OCI-LY1 (cell line): ENCODE results near the gene PSMG4.
A peak's percentile ranks its signal among the peaks of the same experiment; 100 is the strongest.

ENCODE experiments used
- H2AFZ ChIP-seq: fragments of 200-600 bp; sonication (generic), shearing (Covaris generic); 2 replicates; pipeline ENCODE4 v1.6.0; 2014; ENCODE audit warnings: antibody characterized with exemption, mild to moderate bottlenecking, low read length
- H3F3A ChIP-seq: fragments of 200-600 bp; sonication (generic), shearing (Covaris generic); 2 replicates; pipeline ENCODE4 v1.6.0; 2014; ENCODE audit warnings: mild to moderate bottlenecking, antibody characterized with exemption, low read length, moderate library complexity; ENCODE audit not compliant: insufficient read depth
- H3K27ac ChIP-seq: fragments of 200-600 bp; sonication (generic); 2 replicates; pipeline ENCODE4 v1.5.1; 2014; ENCODE audit warnings: low read length, mixed run types, mild to moderate bottlenecking, low read depth; ENCODE audit not compliant: poor library complexity, severe bottlenecking
- H3K27me3 ChIP-seq: fragments of 200-600 bp; sonication (generic); 2 replicates; pipeline ENCODE4 v1.6.0; 2014; ENCODE audit warnings: antibody characterized with exemption, mild to moderate bottlenecking, low read length, moderate library complexity; ENCODE audit not compliant: insufficient read depth
- H3K36me3 ChIP-seq: fragments of 200-600 bp; sonication (generic); 2 replicates; pipeline ENCODE4 v1.6.1; 2014; ENCODE audit warnings: mild to moderate bottlenecking, antibody characterized with exemption, low read length, moderate library complexity, mixed read lengths; ENCODE audit not compliant: insufficient read depth
- H3K4me1 ChIP-seq: fragments of 200-600 bp; sonication (generic); 2 replicates; pipeline ENCODE4 v1.5.1; 2014; ENCODE audit warnings: mild to moderate bottlenecking, low read length, moderate library complexity; ENCODE audit not compliant: insufficient read depth, severe bottlenecking
- H3K4me2 ChIP-seq: fragments of 200-600 bp; sonication (generic), shearing (Covaris generic); 2 replicates; pipeline ENCODE4 v1.6.1; 2014; ENCODE audit warnings: low read length
- H3K4me3 ChIP-seq: fragments of 200-600 bp; sonication (generic); 2 replicates; pipeline ENCODE4 v1.5.1; 2014; ENCODE audit warnings: low read length, low read depth, mild to moderate bottlenecking, mixed read lengths; ENCODE audit not compliant: poor library complexity, severe bottlenecking
- H3K79me2 ChIP-seq: fragments of 200-600 bp; shearing (Covaris generic); 2 replicates; pipeline ENCODE4 v1.6.1; 2016; ENCODE audit warnings: mixed run types, low read length, mixed read lengths; ENCODE audit not compliant: insufficient read depth
- H3K9ac ChIP-seq: fragments of 200-600 bp; sonication (generic), shearing (Covaris generic); 2 replicates; pipeline ENCODE4 v1.6.1; 2014; ENCODE audit warnings: mild to moderate bottlenecking, low read length, mixed read lengths
- H3K9me2 ChIP-seq: fragments of 200-600 bp; sonication (generic), shearing (Covaris generic); 2 replicates; pipeline ENCODE4 v1.6.1; 2014; ENCODE audit warnings: low read depth, mild to moderate bottlenecking, low read length, mixed read lengths
- H3K9me3 ChIP-seq: fragments of 200-600 bp; shearing (Covaris generic); 2 replicates; pipeline ENCODE4 v1.6.1; 2014; ENCODE audit warnings: low read length, mixed read lengths
- H4K20me1 ChIP-seq: fragments of 200-600 bp; sonication (generic), shearing (Covaris generic); 2 replicates; pipeline ENCODE4 v1.6.0; 2016; ENCODE audit warnings: mild to moderate bottlenecking, low read length; ENCODE audit not compliant: insufficient read depth
- CTCF ChIP-seq: fragments of 200-600 bp; sonication (generic), shearing (Covaris generic); IDR thresholded peaks from 2 replicates; pipeline ENCODE4 v1.5.1; 2017; ENCODE audit warnings: mild to moderate bottlenecking, antibody characterized with exemption, low read length, moderate library complexity, mixed read lengths
- EZH2 ChIP-seq: fragments of 200-600 bp; sonication (generic), shearing (Covaris generic); IDR thresholded peaks from 2 replicates; pipeline ENCODE4 v1.8.0; 2017; ENCODE audit warnings: borderline replicate concordance, mixed run types, mild to moderate bottlenecking, antibody characterized with exemption, low read length, moderate library complexity, mixed read lengths

Gene PSMG4

GRCh38 chr6:3290149-3290930 is 31.6 kb downstream of the PSMG4 start:
- peak overlapping the region; percentile 48 for H3K27ac ChIP-seq
- H4K20me1 ChIP-seq = no peaks in the 10 kb centered on the region
- H3K9me2 ChIP-seq = no peaks in the 10 kb centered on the region
- H2AFZ ChIP-seq = no peak overlapping the region
- no peak overlapping the region for H3K4me3 ChIP-seq
- TF ChIP-seq CTCF (no peak), EZH2 (no peak)
- H3F3A ChIP-seq = no peaks in the 10 kb centered on the region
- H3K9me3 ChIP-seq = no peaks in the 10 kb centered on the region
- H3K36me3 ChIP-seq = no peaks in the 10 kb centered on the region
- H3K4me1 ChIP-seq = peaks cover 19% of the 10 kb centered on the region
- no peaks in the 10 kb centered on the region; the same call in 1 of the 2 replicates for H3K27me3 ChIP-seq
- H3K79me2 ChIP-seq = no peaks in the 10 kb centered on the region
- H3K4me2 ChIP-seq = no peak overlapping the region
- no peak overlapping the region for H3K9ac ChIP-seq

- Histone ChIP-seq H3K9me2 (no peaks in the 10 kb centered on the region), H2AFZ (no peak overlapping the region), H3K4me2 (no peak overlapping the region), H3K4me1 (peaks cover 19% of the 10 kb centered on the region), H3K9me3 (no peaks in the 10 kb centered on the region), H3K27me3 (no peaks in the 10 kb centered on the region; the same call in 1 of the 2 replicates), H3K4me3 (no peak overlapping the region), H3K36me3 (no peaks in the 10 kb centered on the region), H3K9ac (no peak overlapping the region), H3K79me2 (no peaks in the 10 kb centered on the region), H4K20me1 (no peaks in the 10 kb centered on the region), H3F3A (no peaks in the 10 kb centered on the region), H3K27ac (no peak overlapping the region)
- TF ChIP-seq CTCF (no peak), EZH2 (no peak)
Measured at GRCh38 chr6:3290931-3291211, 32.1 kb downstream of the PSMG4 start.

- Histone ChIP-seq H3K4me3 (no peak overlapping the region), H3K27me3 (no peaks in the 10 kb centered on the region; the same call in 1 of the 2 replicates), H3K4me2 (no peak overlapping the region), H4K20me1 (no peaks in the 10 kb centered on the region), H3K9ac (no peak overlapping the region), H3K36me3 (no peaks in the 10 kb centered on the region), H3F3A (no peaks in the 10 kb centered on the region), H3K79me2 (no peaks in the 10 kb centered on the region), H2AFZ (no peak overlapping the region), H3K9me3 (no peaks in the 10 kb centered on the region), H3K27ac (no peak overlapping the region), H3K9me2 (no peaks in the 10 kb centered on the region), H3K4me1 (peaks cover 19% of the 10 kb centered on the region)
- TF ChIP-seq EZH2 = no peak
- no peak for TF ChIP-seq CTCF
Measured at GRCh38 chr6:3291346-3291745, 32.6 kb downstream of the PSMG4 start.
